Measurements from ENCODE around the gene NCKAP5.

Gene NCKAP5

GRCh38 chr2:132977812-132978529 is 590.3 kb downstream of the NCKAP5 start:
- no peak overlapping the region for H3K4me3 ChIP-seq (ENCODE audit: low read depth, low read length)
- TF ChIP-seq POLR2A (IDR thresholded peaks at IDR 0.05; ENCODE audit: extremely low read depth, insufficient read length) (no peak), MAX (IDR thresholded peaks at IDR 0.05; ENCODE audit: low read depth, low read length) (no peak), MYC (IDR thresholded peaks at IDR 0.05; ENCODE audit: low read depth, low read length) (no peak)
- TF ChIP-seq, protein P1, sequence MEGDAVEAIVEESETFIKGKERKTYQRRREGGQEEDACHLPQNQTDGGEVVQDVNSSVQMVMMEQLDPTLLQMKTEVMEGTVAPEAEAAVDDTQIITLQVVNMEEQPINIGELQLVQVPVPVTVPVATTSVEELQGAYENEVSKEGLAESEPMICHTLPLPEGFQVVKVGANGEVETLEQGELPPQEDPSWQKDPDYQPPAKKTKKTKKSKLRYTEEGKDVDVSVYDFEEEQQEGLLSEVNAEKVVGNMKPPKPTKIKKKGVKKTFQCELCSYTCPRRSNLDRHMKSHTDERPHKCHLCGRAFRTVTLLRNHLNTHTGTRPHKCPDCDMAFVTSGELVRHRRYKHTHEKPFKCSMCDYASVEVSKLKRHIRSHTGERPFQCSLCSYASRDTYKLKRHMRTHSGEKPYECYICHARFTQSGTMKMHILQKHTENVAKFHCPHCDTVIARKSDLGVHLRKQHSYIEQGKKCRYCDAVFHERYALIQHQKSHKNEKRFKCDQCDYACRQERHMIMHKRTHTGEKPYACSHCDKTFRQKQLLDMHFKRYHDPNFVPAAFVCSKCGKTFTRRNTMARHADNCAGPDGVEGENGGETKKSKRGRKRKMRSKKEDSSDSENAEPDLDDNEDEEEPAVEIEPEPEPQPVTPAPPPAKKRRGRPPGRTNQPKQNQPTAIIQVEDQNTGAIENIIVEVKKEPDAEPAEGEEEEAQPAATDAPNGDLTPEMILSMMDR (IDR thresholded peaks at IDR 0.05; ENCODE audit: low read depth, low read length) = no peak
- DNase-seq (ENCODE audit: low read depth) = no peak

- DNase-seq (ENCODE audit: low read depth) = no peak
- no peak overlapping the region for H3K4me3 ChIP-seq (ENCODE audit: low read depth, low read length)
- no peak for TF ChIP-seq MAX (IDR thresholded peaks at IDR 0.05; ENCODE audit: low read depth, low read length)
- no peak for TF ChIP-seq POLR2A (IDR thresholded peaks at IDR 0.05; ENCODE audit: extremely low read depth, insufficient read length)
- TF ChIP-seq MYC (IDR thresholded peaks at IDR 0.05; ENCODE audit: low read depth, low read length) = no peak
- TF ChIP-seq, protein P1 (IDR thresholded peaks at IDR 0.05; ENCODE audit: low read depth, low read length) = no peak
These were observed 592.8 kb downstream of the NCKAP5 start for GRCh38 chr2:132975193-132976105.

- no peak for TF ChIP-seq POLR2A (IDR thresholded peaks at IDR 0.05; ENCODE audit: extremely low read depth, insufficient read length)
- TF ChIP-seq, protein P1 (IDR thresholded peaks at IDR 0.05; ENCODE audit: low read depth, low read length) = no peak
- no peak for TF ChIP-seq MAX (IDR thresholded peaks at IDR 0.05; ENCODE audit: low read depth, low read length)
- no peak for TF ChIP-seq MYC (IDR thresholded peaks at IDR 0.05; ENCODE audit: low read depth, low read length)
- no peak overlapping the region for H3K4me3 ChIP-seq (ENCODE audit: low read depth, low read length)
- no peak for DNase-seq (ENCODE audit: low read depth)
These were observed 593.7 kb downstream of the NCKAP5 start for GRCh38 chr2:132974467-132975095.

DNA sequence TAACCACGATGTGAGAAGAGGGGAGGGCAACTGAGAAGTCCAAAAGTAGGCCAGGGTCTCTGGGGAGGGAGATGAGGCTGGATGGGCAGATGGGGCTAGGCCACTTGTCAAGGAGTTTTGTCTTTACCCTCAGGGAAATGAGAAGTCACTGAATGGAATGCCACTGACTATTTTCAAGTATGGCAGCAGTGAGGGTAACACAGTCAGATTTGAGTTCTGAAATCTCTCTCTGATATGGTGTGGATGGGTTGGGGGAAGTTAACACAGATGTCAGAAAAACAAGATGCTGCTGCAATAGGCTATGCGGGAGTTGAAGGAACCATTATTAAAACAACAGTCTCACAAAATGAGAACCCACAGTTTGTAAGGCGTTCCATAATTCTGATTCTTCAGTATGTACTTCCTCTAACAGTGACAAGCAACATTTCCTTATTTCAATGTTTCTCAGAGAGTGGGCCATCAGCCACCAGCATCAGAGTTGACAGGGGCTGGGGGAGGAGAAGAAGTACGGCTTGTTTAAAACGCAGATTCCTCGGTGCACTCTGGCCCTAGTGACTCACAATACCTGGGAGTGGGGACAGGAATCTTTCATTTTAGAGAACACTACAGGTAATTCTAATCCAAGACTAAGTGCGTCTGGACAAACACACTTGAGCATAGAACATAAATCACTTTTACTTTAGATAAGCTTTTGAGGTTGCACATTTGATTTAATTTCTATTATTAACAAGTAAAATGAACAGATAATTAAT is 596.8 kb downstream of the NCKAP5 start:
- TF ChIP-seq, protein P1 (IDR thresholded peaks at IDR 0.05; ENCODE audit: low read depth, low read length) = no peak
- TF ChIP-seq MAX (IDR thresholded peaks at IDR 0.05; ENCODE audit: low read depth, low read length) = no peak
- TF ChIP-seq POLR2A (IDR thresholded peaks at IDR 0.05; ENCODE audit: extremely low read depth, insufficient read length) = no peak
- no peak for TF ChIP-seq MYC (IDR thresholded peaks at IDR 0.05; ENCODE audit: low read depth, low read length)
- DNase-seq (ENCODE audit: low read depth) = no peak
- no peak overlapping the region for H3K4me3 ChIP-seq (ENCODE audit: low read depth, low read length)

- no peak for TF ChIP-seq POLR2A (IDR thresholded peaks at IDR 0.05; ENCODE audit: extremely low read depth, insufficient read length)
- TF ChIP-seq, protein P1 (IDR thresholded peaks at IDR 0.05; ENCODE audit: low read depth, low read length) = no peak
- TF ChIP-seq MAX (IDR thresholded peaks at IDR 0.05; ENCODE audit: low read depth, low read length) = no peak
- TF ChIP-seq MYC (IDR thresholded peaks at IDR 0.05; ENCODE audit: low read depth, low read length) = no peak
- no peak overlapping the region for H3K4me3 ChIP-seq (ENCODE audit: low read depth, low read length)
- no peak for DNase-seq (ENCODE audit: low read depth)
These were observed 598.8 kb downstream of the NCKAP5 start for GRCh38 chr2:132969371-132969985.

Data from NB4 (cell line).